IPS-20b (cell line): ENCODE results near the gene AVL9.

Source experiments
- H3K27ac ChIP-seq: one replicate; pipeline ENCODE4 v1.5.1; 2013; ENCODE audit warnings: low read length
- H3K27me3 ChIP-seq: 2 replicates; pipeline ENCODE4 v1.6.1; 2013; ENCODE audit warnings: mild to moderate bottlenecking, low read length, inconsistent platforms; ENCODE audit not compliant: insufficient read depth
- H3K36me3 ChIP-seq: 2 replicates; pipeline ENCODE4 v1.6.1; 2013; ENCODE audit warnings: low read depth, mild to moderate bottlenecking, inconsistent platforms, low read length, moderate library complexity; ENCODE audit not compliant: insufficient read depth
- H3K4me1 ChIP-seq: 2 replicates; pipeline ENCODE4 v1.6.1; 2013; ENCODE audit warnings: mild to moderate bottlenecking, control low read depth, inconsistent platforms, low read length, moderate library complexity; ENCODE audit not compliant: insufficient read depth
- H3K4me3 ChIP-seq: 2 replicates; pipeline ENCODE4 v1.5.1; 2013; ENCODE audit warnings: mild to moderate bottlenecking, low read length, inconsistent platforms
- H3K9ac ChIP-seq: 2 replicates; pipeline ENCODE4 v1.6.1; 2013; ENCODE audit warnings: low read depth, mild to moderate bottlenecking, inconsistent platforms, low read length, moderate library complexity
- H3K9me3 ChIP-seq: 2 replicates; pipeline ENCODE4 v1.6.1; 2013; ENCODE audit warnings: mild to moderate bottlenecking, low read depth, low read length, inconsistent platforms; ENCODE audit not compliant: insufficient read depth

Gene AVL9

GRCh38 chr7:32537760-32538159 is 42.5 kb downstream of the AVL9 start:
- H3K27me3 ChIP-seq, result no peaks in the 10 kb centered on the region
- H3K9ac ChIP-seq, result no peak overlapping the region
- peaks cover 10% of the 10 kb centered on the region; the same call in 1 of the 2 replicates for H3K4me1 ChIP-seq
- no peaks in the 10 kb centered on the region for H3K36me3 ChIP-seq
- no peaks in the 10 kb centered on the region for H3K9me3 ChIP-seq
- H3K4me3 ChIP-seq, result no peak overlapping the region
- H3K27ac ChIP-seq, result no peak overlapping the region

GRCh38 chr7:32539366-32539765 is 44.1 kb downstream of the AVL9 start:
- H3K27ac ChIP-seq, result no peak overlapping the region
- H3K27me3 ChIP-seq, result no peaks in the 10 kb centered on the region
- no peaks in the 10 kb centered on the region for H3K9me3 ChIP-seq
- no peak overlapping the region for H3K9ac ChIP-seq
- H3K4me3 ChIP-seq, result no peak overlapping the region
- peaks cover 4% of the 10 kb centered on the region; the same call in 1 of the 2 replicates for H3K4me1 ChIP-seq
- peaks cover 13% of the 10 kb centered on the region for H3K36me3 ChIP-seq

- Histone ChIP-seq H3K27me3 (no peaks in the 10 kb centered on the region), H3K4me1 (peaks cover 3% of the 10 kb centered on the region; the same call in 1 of the 2 replicates), H3K4me3 (no peak overlapping the region), H3K27ac (no peak overlapping the region), H3K9me3 (no peaks in the 10 kb centered on the region), H3K9ac (no peak overlapping the region), H3K36me3 (peaks cover 13% of the 10 kb centered on the region)
Observed at GRCh38 chr7:32539919-32540531, 44.7 kb downstream of the AVL9 start.

- Histone ChIP-seq H3K27me3 (no peaks in the 10 kb centered on the region), H3K4me3 (no peak overlapping the region), H3K4me1 (no peaks in the 10 kb centered on the region; the same call in 1 of the 2 replicates), H3K36me3 (peaks cover 32% of the 10 kb centered on the region), H3K9ac (no peak overlapping the region), H3K27ac (no peak overlapping the region), H3K9me3 (no peaks in the 10 kb centered on the region)
Observed at GRCh38 chr7:32542595-32542994, 47.3 kb downstream of the AVL9 start.

- no peaks in the 10 kb centered on the region for H3K4me1 ChIP-seq
- H3K27me3 ChIP-seq, result no peaks in the 10 kb centered on the region
- H3K36me3 ChIP-seq, result peaks cover 73% of the 10 kb centered on the region
- H3K9ac ChIP-seq, result no peak overlapping the region
- no peaks in the 10 kb centered on the region for H3K9me3 ChIP-seq
- no peak overlapping the region for H3K4me3 ChIP-seq
- H3K27ac ChIP-seq, result no peak overlapping the region
Observed at GRCh38 chr7:32559480-32559879, 64.2 kb downstream of the AVL9 start.

GRCh38 chr7:32560075-32560474 is 64.8 kb downstream of the AVL9 start:
- no peaks in the 10 kb centered on the region for H3K27me3 ChIP-seq
- H3K4me1 ChIP-seq, result no peaks in the 10 kb centered on the region
- no peaks in the 10 kb centered on the region for H3K9me3 ChIP-seq
- no peak overlapping the region for H3K27ac ChIP-seq
- H3K4me3 ChIP-seq, result no peak overlapping the region
- no peak overlapping the region for H3K9ac ChIP-seq
- peaks cover 72% of the 10 kb centered on the region for H3K36me3 ChIP-seq

- H3K4me3 ChIP-seq, result no peak overlapping the region
- H3K27ac ChIP-seq, result no peak overlapping the region
- no peaks in the 10 kb centered on the region for H3K4me1 ChIP-seq
- no peak overlapping the region for H3K9ac ChIP-seq
- no peaks in the 10 kb centered on the region for H3K27me3 ChIP-seq
- peaks cover 63% of the 10 kb centered on the region for H3K36me3 ChIP-seq
- H3K9me3 ChIP-seq, result no peaks in the 10 kb centered on the region
Observed at GRCh38 chr7:32561613-32562012, 66.3 kb downstream of the AVL9 start.

GRCh38 chr7:32564542-32564941 is 69.3 kb downstream of the AVL9 start:
- Histone ChIP-seq H3K27ac (no peak overlapping the region), H3K9me3 (no peaks in the 10 kb centered on the region), H3K4me1 (no peaks in the 10 kb centered on the region), H3K4me3 (no peak overlapping the region), H3K27me3 (no peaks in the 10 kb centered on the region), H3K36me3 (peaks cover 50% of the 10 kb centered on the region), H3K9ac (no peak overlapping the region)

- no peak overlapping the region for H3K9ac ChIP-seq
- H3K9me3 ChIP-seq, result no peaks in the 10 kb centered on the region
- no peaks in the 10 kb centered on the region for H3K27me3 ChIP-seq
- H3K36me3 ChIP-seq, result peaks cover 40% of the 10 kb centered on the region
- no peak overlapping the region for H3K27ac ChIP-seq
- H3K4me1 ChIP-seq, result no peaks in the 10 kb centered on the region
- H3K4me3 ChIP-seq, result no peak overlapping the region
Observed at GRCh38 chr7:32569388-32570289, 74.3 kb downstream of the AVL9 start.

- Histone ChIP-seq H3K4me1 (no peaks in the 10 kb centered on the region), H3K27ac (no peak overlapping the region), H3K9me3 (no peaks in the 10 kb centered on the region), H3K36me3 (peaks cover 71% of the 10 kb centered on the region), H3K27me3 (no peaks in the 10 kb centered on the region), H3K9ac (no peak overlapping the region), H3K4me3 (no peak overlapping the region)
Observed at GRCh38 chr7:32573110-32573687, 77.9 kb downstream of the AVL9 start.

GRCh38 chr7:32574626-32575025 is 79.3 kb downstream of the AVL9 start:
- Histone ChIP-seq H3K36me3 (peaks cover 75% of the 10 kb centered on the region), H3K4me1 (no peaks in the 10 kb centered on the region), H3K27me3 (no peaks in the 10 kb centered on the region), H3K9ac (no peak overlapping the region), H3K4me3 (no peak overlapping the region), H3K27ac (no peak overlapping the region), H3K9me3 (no peaks in the 10 kb centered on the region)

GRCh38 chr7:32577421-32577820 is 82.1 kb downstream of the AVL9 start:
- no peaks in the 10 kb centered on the region for H3K4me1 ChIP-seq
- no peak overlapping the region for H3K27ac ChIP-seq
- no peak overlapping the region for H3K9ac ChIP-seq
- peaks cover 92% of the 10 kb centered on the region for H3K36me3 ChIP-seq
- H3K9me3 ChIP-seq, result no peaks in the 10 kb centered on the region
- H3K27me3 ChIP-seq, result no peaks in the 10 kb centered on the region
- no peak overlapping the region for H3K4me3 ChIP-seq
